GM19238 (cell line): ENCODE data around the gene CPSF3.

Source experiments
- DNase-seq: peaks from one replicate; pipeline ENCODE4 v3.0.0; 2011; ENCODE audit warnings: low spot score; ENCODE audit not compliant: insufficient read length

Gene CPSF3

GRCh38 chr2:9423100-9423921 lies at the start of gene CPSF3, which contains the start of gene ITGB1BP1:
CPSF3 (plus strand) TSS chr2:9423654; CDS start chr2:9423774, 120 bp downstream.
ITGB1BP1 (minus strand) TSS chr2:9423528; CDS start chr2:9418697, 4,831 bp downstream.
- DNase-seq, result peak; percentile 98

GRCh38 chr2:9374071-9374730 lies 49.3 kb upstream of the CPSF3 start:
- DNase-seq, result no peak

GRCh38 chr2:9375857-9376428 lies 47.5 kb upstream of the CPSF3 start:
- DNase-seq, result no peak

GRCh38 chr2:9377461-9378097 lies 45.9 kb upstream of the CPSF3 start:
- no peak for DNase-seq

- DNase-seq, result no peak
Measured at GRCh38 chr2:9378433-9379390, 44.7 kb upstream of the CPSF3 start.

GRCh38 chr2:9379391-9379755 lies 44.1 kb upstream of the CPSF3 start:
- no peak for DNase-seq

GRCh38 chr2:9380702-9381628 lies 42.5 kb upstream of the CPSF3 start:
- no peak for DNase-seq

- DNase-seq, result no peak
Measured at GRCh38 chr2:9382604-9383235, 40.7 kb upstream of the CPSF3 start.

GRCh38 chr2:9384521-9384920 lies 38.9 kb upstream of the CPSF3 start:
- DNase-seq, result no peak

GRCh38 chr2:9385841-9386240 lies 37.6 kb upstream of the CPSF3 start:
- no peak for DNase-seq

- no peak for DNase-seq
Measured at GRCh38 chr2:9388199-9388681, 35.2 kb upstream of the CPSF3 start.

- DNase-seq, result no peak
Measured at GRCh38 chr2:9388950-9389911, 34.2 kb upstream of the CPSF3 start.

GRCh38 chr2:9390151-9390850 lies 33.2 kb upstream of the CPSF3 start:
- DNase-seq, result no peak

GRCh38 chr2:9390991-9391390 lies 32.5 kb upstream of the CPSF3 start:
- DNase-seq, result no peak

GRCh38 chr2:9391961-9392720 lies 31.3 kb upstream of the CPSF3 start:
- DNase-seq, result no peak
